ENCODE results near the gene MAGI1. TPM values are rescaled to one million over a fixed set of nuclear protein-coding genes. Genes with fewer than 3 reads are reported as not detected.

MAGI1 gene
- polyA plus RNA-seq, 1 of the 3 experiments (the other 2 are of a cell fraction): 10.3 TPM

DNA sequence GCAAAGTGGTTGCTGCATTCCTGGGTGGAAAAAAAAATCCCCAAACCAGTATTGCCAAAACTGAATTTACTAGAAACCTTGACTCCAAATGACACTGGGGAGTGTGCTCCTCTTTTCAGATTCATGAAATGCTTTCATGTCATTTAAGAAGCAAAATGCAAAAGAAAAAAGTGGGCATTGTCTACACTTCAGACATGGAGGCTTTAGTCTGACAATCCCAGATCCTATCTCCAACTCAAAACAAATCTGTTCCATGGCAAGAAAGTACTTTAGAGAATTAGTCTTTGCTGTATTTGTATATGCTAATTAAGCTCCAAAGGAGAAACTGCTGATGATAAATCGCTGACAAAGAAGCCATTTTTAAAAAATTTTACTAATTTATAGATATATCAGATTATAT lies 366.7 kb downstream of the MAGI1 start:
- 43% methylated on average over 1 of the region's 1 CpG for WGBS (ENCODE audit: low lambda C conversion rate)
- Histone ChIP-seq H3K27me3 (ENCODE audit: insufficient read depth) (no peaks in the 10 kb centered on the region), H3K9ac (no peak overlapping the region), H3F3A (replicated peaks; ENCODE audit: insufficient read depth) (no peaks in the 10 kb centered on the region), H3K36me3 (replicated peaks in 1 of 2; ENCODE audit: control insufficient read depth in 1 of 2, insufficient read depth in 2 of 2, low read length in 1 of 2) (no peaks in the 10 kb centered on the region), H3K4me3 (ENCODE audit: low read depth in 2 of 2, low read length in 1 of 2) (no peak overlapping the region), H2AFZ (ENCODE audit: low read depth) (no peak overlapping the region), H3K9me3 (no peaks in the 10 kb centered on the region), H3K4me1 (ENCODE audit: control insufficient read depth in 1 of 2, insufficient read depth in 2 of 2, low read depth in 1 of 2, low read length in 1 of 2) (peaks cover 0 to 5% of the 10 kb centered on the region in 2 experiments; a peak in 1 of 4 replicates), H4K20me1 (ENCODE audit: insufficient read depth) (peaks cover 5% of the 10 kb centered on the region; the same call in 1 of the 2 replicates), H3K9me2 (no peaks in the 10 kb centered on the region), H3K79me2 (ENCODE audit: insufficient read depth) (peaks cover 3% of the 10 kb centered on the region; the same call in 1 of the 2 replicates), H3K27ac (ENCODE audit: low read depth in 2 of 2, low read length in 1 of 2) (no peak overlapping the region), H3K4me2 (no peak overlapping the region)
- no peak for DNase-seq
- ChIA-PET POLR2A (no interaction called here), CTCF (interaction anchor here (0.8 to 10.2 kb wide), 9 partner anchors 10 to 234 kb away, joined by 3 to 139 read pairs (median 6); no protein-coding TSS in a partner anchor)
- no peak for TF ChIP-seq YY1 (IDR thresholded peaks at IDR 0.05; ENCODE audit: low read depth)
- TF ChIP-seq RAD21 (IDR thresholded peaks at IDR 0.05; ENCODE audit: low read length): no peak
- TF ChIP-seq FOXJ3 (CRISPR knock-in tag; IDR thresholded peaks at IDR 0.05): no peak
- TF ChIP-seq EZH2phosphoT487 (IDR thresholded peaks at IDR 0.05; ENCODE audit: borderline replicate concordance, low read depth): no peak
- TF ChIP-seq TAF1 (IDR thresholded peaks at IDR 0.05; ENCODE audit: borderline replicate concordance, low read depth, low read length): no peak
- TF ChIP-seq NRF1 (IDR thresholded peaks at IDR 0.05; ENCODE audit: low read depth, low read length): no peak
- TF ChIP-seq POLR2AphosphoS5 (IDR thresholded peaks at IDR 0.05; ENCODE audit: low read depth, low read length): no peak

GRCh38 chr3:65671004-65671403 lies 367.7 kb downstream of the MAGI1 start:
- Histone ChIP-seq H3K27me3 (ENCODE audit: insufficient read depth) (no peaks in the 10 kb centered on the region), H4K20me1 (ENCODE audit: insufficient read depth) (peaks cover 5% of the 10 kb centered on the region; the same call in 1 of the 2 replicates), H3K36me3 (replicated peaks in 1 of 2; ENCODE audit: control insufficient read depth in 1 of 2, insufficient read depth in 2 of 2, low read length in 1 of 2) (no peaks in the 10 kb centered on the region), H3K9me3 (no peaks in the 10 kb centered on the region), H3K79me2 (ENCODE audit: insufficient read depth) (peaks cover 3% of the 10 kb centered on the region; the same call in 1 of the 2 replicates), H3K4me2 (no peak overlapping the region), H3K9me2 (no peaks in the 10 kb centered on the region), H3K27ac (ENCODE audit: low read depth in 2 of 2, low read length in 1 of 2) (no peak overlapping the region), H3K4me3 (ENCODE audit: low read depth in 2 of 2, low read length in 1 of 2) (no peak overlapping the region), H3K9ac (no peak overlapping the region), H3F3A (replicated peaks; ENCODE audit: insufficient read depth) (peaks cover 5% of the 10 kb centered on the region), H2AFZ (ENCODE audit: low read depth) (no peak overlapping the region), H3K4me1 (ENCODE audit: control insufficient read depth in 1 of 2, insufficient read depth in 2 of 2, low read depth in 1 of 2, low read length in 1 of 2) (peaks cover 0 to 5% of the 10 kb centered on the region in 2 experiments; a peak in 2 of 4 replicates)
- CTCF ChIA-PET: interaction anchor here (0.7 to 10.2 kb wide), 8 partner anchors 11 to 1140 kb away, joined by 3 to 139 read pairs (median 4); no protein-coding TSS in a partner anchor
- TF ChIP-seq, protein P1, sequence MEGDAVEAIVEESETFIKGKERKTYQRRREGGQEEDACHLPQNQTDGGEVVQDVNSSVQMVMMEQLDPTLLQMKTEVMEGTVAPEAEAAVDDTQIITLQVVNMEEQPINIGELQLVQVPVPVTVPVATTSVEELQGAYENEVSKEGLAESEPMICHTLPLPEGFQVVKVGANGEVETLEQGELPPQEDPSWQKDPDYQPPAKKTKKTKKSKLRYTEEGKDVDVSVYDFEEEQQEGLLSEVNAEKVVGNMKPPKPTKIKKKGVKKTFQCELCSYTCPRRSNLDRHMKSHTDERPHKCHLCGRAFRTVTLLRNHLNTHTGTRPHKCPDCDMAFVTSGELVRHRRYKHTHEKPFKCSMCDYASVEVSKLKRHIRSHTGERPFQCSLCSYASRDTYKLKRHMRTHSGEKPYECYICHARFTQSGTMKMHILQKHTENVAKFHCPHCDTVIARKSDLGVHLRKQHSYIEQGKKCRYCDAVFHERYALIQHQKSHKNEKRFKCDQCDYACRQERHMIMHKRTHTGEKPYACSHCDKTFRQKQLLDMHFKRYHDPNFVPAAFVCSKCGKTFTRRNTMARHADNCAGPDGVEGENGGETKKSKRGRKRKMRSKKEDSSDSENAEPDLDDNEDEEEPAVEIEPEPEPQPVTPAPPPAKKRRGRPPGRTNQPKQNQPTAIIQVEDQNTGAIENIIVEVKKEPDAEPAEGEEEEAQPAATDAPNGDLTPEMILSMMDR (IDR thresholded peaks at IDR 0.05): no peak
- no peak for TF ChIP-seq TCF12 (IDR thresholded peaks at IDR 0.05)
- TF ChIP-seq, protein P2, sequence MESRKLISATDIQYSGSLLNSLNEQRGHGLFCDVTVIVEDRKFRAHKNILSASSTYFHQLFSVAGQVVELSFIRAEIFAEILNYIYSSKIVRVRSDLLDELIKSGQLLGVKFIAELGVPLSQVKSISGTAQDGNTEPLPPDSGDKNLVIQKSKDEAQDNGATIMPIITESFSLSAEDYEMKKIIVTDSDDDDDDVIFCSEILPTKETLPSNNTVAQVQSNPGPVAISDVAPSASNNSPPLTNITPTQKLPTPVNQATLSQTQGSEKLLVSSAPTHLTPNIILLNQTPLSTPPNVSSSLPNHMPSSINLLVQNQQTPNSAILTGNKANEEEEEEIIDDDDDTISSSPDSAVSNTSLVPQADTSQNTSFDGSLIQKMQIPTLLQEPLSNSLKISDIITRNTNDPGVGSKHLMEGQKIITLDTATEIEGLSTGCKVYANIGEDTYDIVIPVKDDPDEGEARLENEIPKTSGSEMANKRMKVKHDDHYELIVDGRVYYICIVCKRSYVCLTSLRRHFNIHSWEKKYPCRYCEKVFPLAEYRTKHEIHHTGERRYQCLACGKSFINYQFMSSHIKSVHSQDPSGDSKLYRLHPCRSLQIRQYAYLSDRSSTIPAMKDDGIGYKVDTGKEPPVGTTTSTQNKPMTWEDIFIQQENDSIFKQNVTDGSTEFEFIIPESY (IDR thresholded peaks at IDR 0.05; ENCODE audit: borderline replicate concordance, low read depth): no peak
- TF ChIP-seq, protein P3, sequence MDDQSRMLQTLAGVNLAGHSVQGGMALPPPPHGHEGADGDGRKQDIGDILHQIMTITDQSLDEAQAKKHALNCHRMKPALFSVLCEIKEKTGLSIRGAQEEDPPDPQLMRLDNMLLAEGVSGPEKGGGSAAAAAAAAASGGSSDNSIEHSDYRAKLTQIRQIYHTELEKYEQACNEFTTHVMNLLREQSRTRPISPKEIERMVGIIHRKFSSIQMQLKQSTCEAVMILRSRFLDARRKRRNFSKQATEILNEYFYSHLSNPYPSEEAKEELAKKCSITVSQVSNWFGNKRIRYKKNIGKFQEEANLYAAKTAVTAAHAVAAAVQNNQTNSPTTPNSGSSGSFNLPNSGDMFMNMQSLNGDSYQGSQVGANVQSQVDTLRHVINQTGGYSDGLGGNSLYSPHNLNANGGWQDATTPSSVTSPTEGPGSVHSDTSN (IDR thresholded peaks at IDR 0.05): no peak
- TF ChIP-seq NFIC (IDR thresholded peaks at IDR 0.05; ENCODE audit: borderline replicate concordance): no peak
- TF ChIP-seq GABPA (IDR thresholded peaks at IDR 0.05; ENCODE audit: low read depth): no peak
- no peak for TF ChIP-seq POLR2AphosphoS5 (IDR thresholded peaks at IDR 0.05; ENCODE audit: low read depth, low read length)
- no peak for TF ChIP-seq EP300 (IDR thresholded peaks at IDR 0.05; ENCODE audit: borderline replicate concordance in 1 of 2, low read depth in 1 of 2, low read length in 1 of 2)
- no peak for TF ChIP-seq CHD2 (IDR thresholded peaks at IDR 0.05; ENCODE audit: low read length, partially characterized antibody)
- no peak for TF ChIP-seq TAF1 (IDR thresholded peaks at IDR 0.05; ENCODE audit: borderline replicate concordance, low read depth, low read length)
- TF ChIP-seq, protein P4, sequence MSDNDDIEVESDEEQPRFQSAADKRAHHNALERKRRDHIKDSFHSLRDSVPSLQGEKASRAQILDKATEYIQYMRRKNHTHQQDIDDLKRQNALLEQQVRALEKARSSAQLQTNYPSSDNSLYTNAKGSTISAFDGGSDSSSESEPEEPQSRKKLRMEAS (IDR thresholded peaks at IDR 0.05; ENCODE audit: low read depth): no peak
- no peak for TF ChIP-seq MEF2A (IDR thresholded peaks at IDR 0.05; ENCODE audit: borderline replicate concordance, low read depth)
- TF ChIP-seq ELF1 (IDR thresholded peaks at IDR 0.05): no peak
- 88% methylated on average over 3 of the region's 3 CpGs for WGBS (ENCODE audit: low lambda C conversion rate)
- POLR2A ChIA-PET: no interaction called here
- DNase-seq: no peak

Measured in SK-N-SH (cell line).